GM18498 (cell line): Measurements from ENCODE around the gene RPL3.
"Not testable (repeated sequence)": the region's sequence is repeated elsewhere in the genome, so short reads cannot be mapped to it uniquely, and the experiment has no call there.

Source experiments
- ATAC-seq: cut with Tn5 transposase; IDR thresholded peaks from one replicate; pipeline ENCODE4 v1.9.1; 2021; ENCODE audit warnings: mild to moderate bottlenecking, moderate library complexity; ENCODE audit not compliant: unreplicated experiment

The RPL3 gene

GRCh38 chr22:39352306-39352891, 33.0 kb upstream of the RPL3 start:
- ATAC-seq, result no peak

GRCh38 chr22:39351689-39352214, 32.3 kb upstream of the RPL3 start:
- ATAC-seq, result no peak

- ATAC-seq, result no peak
These were observed 31.6 kb upstream of the RPL3 start for GRCh38 chr22:39350757-39351688.

- no peak for ATAC-seq
These were observed 30.7 kb upstream of the RPL3 start, which contains the start of gene SYNGR1 for GRCh38 chr22:39349967-39350726. SYNGR1 (plus strand) TSS chr22:39349991; CDS start chr22:39350011, 20 bp downstream.

GRCh38 chr22:39349506-39349966, 30.1 kb upstream of the RPL3 start:
- no peak for ATAC-seq

GRCh38 chr22:39348909-39349505, 29.6 kb upstream of the RPL3 start:
- ATAC-seq, result no peak

- no peak for ATAC-seq
These were observed 25.8 kb upstream of the RPL3 start for GRCh38 chr22:39345231-39345630.

- ATAC-seq, result no peak
These were observed 24.6 kb upstream of the RPL3 start for GRCh38 chr22:39344046-39344390.

- ATAC-seq, result no peak
These were observed 24.0 kb upstream of the RPL3 start for GRCh38 chr22:39343259-39344045.

- ATAC-seq, result no peak
These were observed 21.8 kb upstream of the RPL3 start for GRCh38 chr22:39341179-39341578.

- not testable (repeated sequence) for ATAC-seq
These were observed 20.4 kb upstream of the RPL3 start for GRCh38 chr22:39339775-39340174.

- ATAC-seq, result no peak
These were observed 17.0 kb upstream of the RPL3 start for GRCh38 chr22:39336411-39336810.

GRCh38 chr22:39332441-39333064, 13.1 kb upstream of the RPL3 start:
- no peak for ATAC-seq

GRCh38 chr22:39330553-39330952, 11.1 kb upstream of the RPL3 start:
- ATAC-seq, result not testable (repeated sequence)

GRCh38 chr22:39327995-39328754, 8.8 kb upstream of the RPL3 start:
- ATAC-seq, result no peak

- ATAC-seq, result no peak
These were observed 6.0 kb upstream of the RPL3 start for GRCh38 chr22:39325392-39325932.

GRCh38 chr22:39320616-39321029, 1.2 kb upstream of the RPL3 start:
- ATAC-seq, result not testable (repeated sequence)

GRCh38 chr22:39318507-39319283, 728 bp downstream of the RPL3 start:
- no peak for ATAC-seq
